GM21786 (cell line): ENCODE data around the gene AEBP2.
"Not testable (repeated sequence)": the region's sequence is repeated elsewhere in the genome, so short reads cannot be mapped to it uniquely, and the experiment has no call there.

ENCODE experiments used
- ATAC-seq: cut with Tn5 transposase; IDR thresholded peaks from one replicate; pipeline ENCODE4 v1.9.1; 2021; ENCODE audit not compliant: unreplicated experiment

AEBP2 gene

DNA sequence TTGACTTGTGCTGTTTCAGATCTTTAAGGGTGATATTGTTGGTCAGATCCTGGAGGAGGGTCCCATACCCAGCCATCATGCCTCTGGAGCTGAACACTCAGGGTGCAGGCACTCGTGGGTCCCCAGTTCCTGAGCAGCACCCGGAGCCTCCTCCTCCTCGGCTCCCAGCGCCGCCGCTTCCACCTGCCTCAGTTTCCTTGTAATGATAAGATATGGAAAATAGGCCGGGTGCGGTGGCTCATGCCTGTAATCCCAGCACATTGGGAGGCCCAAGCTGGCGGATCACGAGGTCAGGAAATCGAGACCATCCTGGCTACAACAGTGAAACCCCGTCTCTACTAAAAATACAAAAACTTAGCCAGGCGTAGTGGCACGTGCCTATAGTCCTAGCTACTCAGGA lies 20.2 kb upstream of the AEBP2 start:
- ATAC-seq: no peak

GRCh38 chr12:19421503-19422282 lies 17.6 kb upstream of the AEBP2 start:
- ATAC-seq: no peak

DNA sequence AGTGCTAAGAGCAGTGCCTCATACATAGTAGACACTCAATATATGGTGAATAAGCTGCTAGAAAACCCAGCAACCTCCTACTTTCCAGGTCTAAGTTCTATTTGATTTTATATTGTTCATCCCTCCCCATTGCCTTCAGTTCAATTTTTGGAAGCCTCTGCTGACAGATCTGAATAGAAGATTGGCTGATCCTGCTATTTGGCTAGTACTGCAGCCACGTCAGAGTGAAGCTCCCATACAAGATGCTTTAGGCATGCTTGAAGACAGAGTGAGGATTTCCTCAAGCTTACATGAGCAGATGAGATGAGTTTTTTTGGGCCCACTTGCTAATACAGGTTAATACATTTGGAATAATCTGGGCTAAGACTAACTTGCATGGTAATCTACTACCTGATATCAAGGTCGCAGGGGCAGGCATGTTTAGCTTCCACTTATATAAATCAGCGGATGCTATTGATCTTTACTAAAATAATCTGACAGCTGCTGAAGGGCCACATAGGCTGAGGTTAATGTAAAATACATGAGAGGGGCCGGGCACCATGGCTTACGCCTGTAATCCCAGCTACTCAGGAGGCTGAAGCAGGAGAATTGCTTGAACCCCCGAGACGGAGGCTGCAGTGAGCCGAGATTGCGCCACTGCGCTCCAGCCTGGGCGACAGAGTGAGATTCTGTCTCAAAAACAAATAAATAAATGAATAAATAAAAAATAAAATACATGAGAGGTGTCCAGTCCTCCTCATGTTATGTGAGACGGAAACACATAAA lies 15.9 kb upstream of the AEBP2 start:
- no peak for ATAC-seq

GRCh38 chr12:19428246-19428645 lies 11.0 kb upstream of the AEBP2 start:
- ATAC-seq: no peak

- not testable (repeated sequence) for ATAC-seq
Observed at GRCh38 chr12:19429491-19429890, 9.8 kb upstream of the AEBP2 start.

DNA sequence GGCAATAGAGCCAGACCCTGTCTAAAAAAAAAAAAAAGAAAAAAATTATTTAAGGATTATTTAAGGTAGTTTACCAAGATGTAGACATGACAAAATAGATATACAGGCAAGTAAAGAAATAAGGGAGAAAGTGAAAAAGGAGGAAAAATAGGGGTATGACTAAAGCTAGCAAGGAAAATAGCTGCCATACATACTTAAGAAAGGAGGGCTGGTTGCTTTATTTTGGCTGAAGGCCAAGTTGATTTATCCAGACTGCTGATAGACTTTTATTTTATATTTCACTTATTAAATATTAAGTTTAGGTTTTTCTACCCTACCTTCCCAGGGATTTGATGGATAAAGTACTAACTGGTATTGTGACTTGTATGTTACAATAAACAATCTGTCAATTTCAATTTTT lies 8.3 kb upstream of the AEBP2 start:
- no peak for ATAC-seq

GRCh38 chr12:19431407-19432308 lies 7.6 kb upstream of the AEBP2 start:
- ATAC-seq: peak; percentile 55

GRCh38 chr12:19432309-19433170 lies 6.8 kb upstream of the AEBP2 start:
- no peak for ATAC-seq

DNA sequence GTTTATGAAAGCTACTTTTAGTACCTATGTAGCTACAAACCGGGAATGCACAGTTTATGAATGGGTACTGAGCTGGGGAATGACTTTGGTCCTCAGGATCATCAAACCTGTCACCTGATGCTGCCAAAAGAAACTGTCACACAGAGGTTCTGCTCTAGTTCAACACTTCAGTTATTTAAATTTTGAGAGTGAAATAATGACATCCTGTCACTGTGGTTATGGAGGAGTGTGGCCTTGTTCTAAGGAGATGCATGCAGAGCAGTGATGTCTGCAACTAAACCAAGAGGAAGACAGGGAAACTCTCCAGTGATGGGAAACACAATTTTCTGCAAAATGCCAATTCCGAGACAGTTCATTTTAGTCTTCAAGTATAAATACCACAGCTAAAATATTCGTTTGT lies 4.8 kb upstream of the AEBP2 start:
- ATAC-seq: peak; percentile 23

DNA sequence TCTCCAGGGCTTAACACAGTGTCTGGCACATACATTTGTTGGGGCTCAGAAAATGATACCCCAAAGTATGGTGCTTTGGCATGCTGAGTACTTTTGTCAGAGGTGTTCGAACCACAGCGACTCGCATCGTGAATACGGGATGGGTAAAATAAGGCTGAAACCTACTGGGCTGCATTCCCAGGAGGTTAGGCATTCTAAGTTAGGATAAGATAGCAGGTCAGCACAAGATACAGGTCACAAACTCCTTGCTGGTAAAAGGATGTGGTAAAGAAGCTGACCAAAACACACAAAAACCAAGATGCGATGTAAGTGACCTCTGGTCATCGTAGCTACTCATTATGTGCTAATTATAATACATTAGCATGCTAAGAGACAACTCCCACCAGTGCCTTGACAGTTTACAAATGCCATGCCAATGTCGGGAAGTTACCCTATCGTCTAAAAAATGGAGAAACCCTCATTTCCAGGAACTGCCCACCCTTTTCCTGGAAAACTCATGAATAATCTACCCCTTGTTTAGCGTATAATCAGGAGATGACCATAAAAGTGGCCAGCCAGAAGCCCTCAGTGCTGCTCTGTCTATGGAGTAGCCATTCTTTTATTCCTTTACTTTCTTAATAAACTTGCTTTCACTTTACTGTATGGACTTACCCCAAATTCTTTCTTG lies 3.3 kb upstream of the AEBP2 start:
- ATAC-seq: no peak

- ATAC-seq: no peak
Observed at GRCh38 chr12:19436931-19437330, 2.4 kb upstream of the AEBP2 start.

DNA sequence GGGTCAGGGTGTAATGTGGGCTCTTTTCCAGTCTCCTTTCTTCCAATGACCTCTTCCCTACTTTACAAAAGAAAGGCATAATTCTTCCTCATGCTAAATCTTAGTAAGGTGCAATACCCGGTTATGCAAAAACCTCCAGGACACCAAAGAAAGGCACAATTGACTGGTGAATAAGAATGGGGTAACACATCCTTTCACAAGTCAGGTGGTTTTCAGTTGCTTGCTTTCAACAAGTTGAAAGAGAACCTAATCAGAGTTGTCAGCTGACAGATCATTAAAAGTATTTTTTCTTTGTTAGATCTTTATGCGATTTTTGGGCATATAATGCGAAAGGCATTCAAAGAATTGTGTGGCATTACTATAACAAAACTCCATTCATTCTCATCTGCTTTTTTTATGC lies 1.3 kb upstream of the AEBP2 start:
- no peak for ATAC-seq

- ATAC-seq: peak; percentile 28
Observed at GRCh38 chr12:19440019-19440858, 947 bp downstream of the AEBP2 start.

DNA sequence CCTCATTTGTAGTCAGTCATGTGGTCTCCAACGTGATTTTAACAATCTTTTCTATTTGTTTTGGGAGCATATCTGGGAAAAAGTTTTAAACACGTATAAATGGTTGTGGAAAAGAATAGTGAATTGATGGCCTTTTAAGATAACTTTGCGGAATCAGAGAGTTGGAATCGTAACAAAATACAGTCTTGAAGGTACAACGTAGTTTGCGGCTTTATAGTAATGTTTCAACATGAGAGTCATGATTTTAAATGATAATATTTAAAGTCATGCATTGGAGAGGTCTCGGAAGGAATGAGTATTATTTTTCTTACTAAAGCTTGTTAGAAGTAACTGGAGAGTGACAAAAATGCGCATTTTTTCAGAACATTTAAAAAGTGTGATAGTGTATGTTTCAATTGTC lies 1.6 kb downstream of the AEBP2 start:
- no peak for ATAC-seq

GRCh38 chr12:19443585-19443984 lies 4.3 kb downstream of the AEBP2 start:
- ATAC-seq: no peak

- no peak for ATAC-seq
Observed at GRCh38 chr12:19444097-19444496, 4.8 kb downstream of the AEBP2 start.

DNA sequence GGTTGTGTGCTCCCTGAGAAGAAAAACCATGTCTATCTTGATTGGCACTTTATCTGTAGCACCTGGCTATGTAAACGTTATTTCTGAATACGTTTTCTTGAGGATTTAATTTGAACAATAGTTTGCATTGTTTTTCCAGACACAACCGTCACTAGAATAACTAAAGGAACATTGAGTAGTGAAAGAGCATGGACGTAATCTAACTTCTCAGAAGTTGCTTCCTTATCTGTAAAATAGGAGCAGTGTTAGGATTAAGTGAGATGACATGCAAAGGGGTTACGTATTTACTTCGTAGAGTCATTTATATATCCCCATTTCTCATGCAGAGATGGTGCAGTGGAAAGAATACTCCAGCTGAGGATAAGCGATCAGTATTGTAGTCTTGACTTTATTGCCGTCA lies 8.1 kb downstream of the AEBP2 start:
- no peak for ATAC-seq

GRCh38 chr12:19449814-19450213 lies 10.5 kb downstream of the AEBP2 start:
- no peak for ATAC-seq

- no peak for ATAC-seq
Observed at GRCh38 chr12:19450362-19450761, 11.1 kb downstream of the AEBP2 start.
